ENCODE data around the gene DDX6.
"Not testable (repeated sequence)": the region's sequence is repeated elsewhere in the genome, so short reads cannot be mapped to it uniquely, and the experiment has no call there.

Gene DDX6

DNA sequence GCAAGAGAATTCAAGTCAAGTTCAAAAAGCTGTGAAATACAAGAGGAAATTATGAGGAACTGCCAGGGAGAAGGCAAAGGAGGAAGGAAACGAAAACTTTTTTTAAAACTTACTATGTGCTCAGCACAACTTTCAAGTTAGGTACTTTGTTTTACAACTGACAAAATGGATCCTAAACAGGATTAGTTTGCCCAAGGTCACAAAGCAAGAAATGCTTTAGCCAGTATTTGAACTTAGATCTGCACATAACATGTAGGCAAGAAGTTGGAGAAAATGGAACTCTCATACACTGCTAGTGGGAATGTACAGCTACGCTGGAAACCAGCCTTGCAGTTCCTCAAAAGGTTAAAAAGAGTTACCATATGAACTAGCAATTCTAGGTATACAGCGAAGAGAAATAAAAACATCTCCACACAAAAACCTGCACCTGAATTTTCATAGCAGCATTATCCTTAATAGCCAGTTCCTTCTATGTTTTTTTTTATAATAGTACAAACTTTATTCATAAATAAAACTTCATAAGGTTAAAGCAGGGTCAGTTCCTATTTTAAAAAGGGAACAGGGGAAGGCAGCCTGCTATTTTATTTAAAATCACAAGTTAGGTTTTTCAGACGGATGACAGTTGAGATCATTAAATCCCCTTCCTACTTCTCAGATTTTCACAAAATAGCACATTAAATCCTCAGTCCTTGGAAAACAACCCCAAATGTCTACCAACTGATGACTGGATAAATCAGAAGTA, 19.2 kb downstream of the DDX6 start:
- no peak for DNase-seq

DNA sequence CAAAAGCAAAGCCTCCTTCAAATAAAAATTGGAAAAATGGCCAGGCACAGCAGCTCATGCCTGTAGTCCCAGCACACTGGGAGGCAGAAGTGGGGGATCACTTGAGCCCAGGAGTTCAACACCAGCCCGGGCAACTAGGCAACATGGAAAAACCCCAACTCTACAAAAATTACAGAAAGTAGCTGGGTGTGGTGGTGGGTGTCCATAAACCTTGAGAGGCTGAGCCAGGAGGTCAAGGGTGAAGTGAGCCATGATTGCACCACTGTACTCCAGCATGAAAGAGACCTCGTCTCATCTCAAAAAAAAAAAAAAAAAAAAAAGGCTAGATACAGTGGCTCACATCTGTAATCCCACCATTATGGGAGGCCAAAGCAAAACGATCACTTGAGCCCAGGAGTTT, 22.3 kb downstream of the DDX6 start:
- Histone ChIP-seq H3K23ac (ENCODE audit: low read length) (no peak overlapping the region), H2BK5ac (ENCODE audit: low read length) (no peak overlapping the region), H3K27me3 (ENCODE audit: insufficient read depth, low read length, poor library complexity) (no peaks in the 10 kb centered on the region), H3K18ac (ENCODE audit: low read length) (no peak overlapping the region), H3K79me1 (ENCODE audit: low read length) (peaks cover 3% of the 10 kb centered on the region), H3K4me1 (ENCODE audit: control insufficient read depth, low read depth, low read length) (no peaks in the 10 kb centered on the region), H2BK15ac (replicated peaks; ENCODE audit: low read depth) (no peak overlapping the region), H3K56ac (ENCODE audit: low read length) (no peak overlapping the region), H3K79me2 (ENCODE audit: control insufficient read depth, insufficient read depth, low read length) (peaks cover 45% of the 10 kb centered on the region), H3K9ac (ENCODE audit: low read length) (no peak overlapping the region), H2BK120ac (ENCODE audit: low read depth, low read length) (no peak overlapping the region), H4K5ac (ENCODE audit: low read length) (no peak overlapping the region), H3K4me3 (ENCODE audit: low read length) (no peak overlapping the region), H4K8ac (ENCODE audit: low read depth, low read length) (no peak overlapping the region), H3K4me2 (ENCODE audit: low read length) (no peak overlapping the region), H3K27ac (ENCODE audit: low read depth, low read length) (no peak overlapping the region), H3K36me3 (ENCODE audit: control insufficient read depth, insufficient read depth, low read length) (peaks cover 3% of the 10 kb centered on the region), H2AK5ac (ENCODE audit: low read length) (no peak overlapping the region), H3K4ac (ENCODE audit: low read depth, low read length) (no peak overlapping the region)
- DNase-seq: no peak
- no CpG with 5 or more reads among the region's 3 CpGs for WGBS (ENCODE audit: extremely low coverage, insufficient coverage, low lambda C conversion rate)

More for the DNA sequence above, 19.2 kb downstream of the DDX6 start:
- H3K4me2 ChIP-seq (ENCODE audit: low read length): no peak overlapping the region
- H2BK120ac ChIP-seq (ENCODE audit: low read depth, low read length): no peak overlapping the region
- H2BK5ac ChIP-seq (ENCODE audit: low read length): no peak overlapping the region
- H3K23ac ChIP-seq (ENCODE audit: low read length): no peak overlapping the region
- H2AK5ac ChIP-seq (ENCODE audit: low read length): no peak overlapping the region
- no peak overlapping the region for H3K56ac ChIP-seq (ENCODE audit: low read length)
- peaks cover 68% of the 10 kb centered on the region for H3K79me2 ChIP-seq (ENCODE audit: control insufficient read depth, insufficient read depth, low read length)
- no peaks in the 10 kb centered on the region for H3K4me1 ChIP-seq (ENCODE audit: control insufficient read depth, low read depth, low read length)
- no peak overlapping the region for H2BK15ac ChIP-seq (replicated peaks; ENCODE audit: low read depth)
- no peak overlapping the region for H4K5ac ChIP-seq (ENCODE audit: low read length)
- H3K4me3 ChIP-seq (ENCODE audit: low read length): no peak overlapping the region
- H3K9ac ChIP-seq (ENCODE audit: low read length): no peak overlapping the region
- peaks cover 3% of the 10 kb centered on the region for H3K36me3 ChIP-seq (ENCODE audit: control insufficient read depth, insufficient read depth, low read length)
- no peak overlapping the region for H3K18ac ChIP-seq (ENCODE audit: low read length)
- no peaks in the 10 kb centered on the region for H3K27me3 ChIP-seq (ENCODE audit: insufficient read depth, low read length, poor library complexity)
- WGBS (ENCODE audit: extremely low coverage, insufficient coverage, low lambda C conversion rate): no CpG with 5 or more reads among the region's 4 CpGs
- H3K79me1 ChIP-seq (ENCODE audit: low read length): peaks cover 7% of the 10 kb centered on the region
- no peak overlapping the region for H4K8ac ChIP-seq (ENCODE audit: low read depth, low read length)
- H3K4ac ChIP-seq (ENCODE audit: low read depth, low read length): no peak overlapping the region
- no peak overlapping the region for H3K27ac ChIP-seq (ENCODE audit: low read depth, low read length)

DNA sequence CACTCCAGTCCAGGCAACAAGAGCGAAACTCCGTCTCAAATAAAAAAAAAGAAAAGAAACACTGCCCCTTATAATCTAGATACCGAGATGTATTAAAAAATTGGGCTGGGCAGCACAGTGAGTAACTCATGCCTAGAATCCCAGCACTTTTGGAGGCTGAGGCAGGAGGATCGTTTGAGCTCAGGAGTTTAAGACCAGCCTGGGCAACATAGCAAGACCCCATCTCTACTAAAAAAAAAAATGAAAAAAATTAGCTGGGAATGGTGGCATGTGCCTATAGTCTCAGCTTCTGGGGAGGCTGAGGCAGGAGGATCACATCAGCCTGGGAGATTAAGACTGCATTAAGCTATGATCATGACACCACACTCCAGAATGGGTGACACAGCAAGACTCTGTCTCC, 24.9 kb downstream of the DDX6 start:
- H3K27me3 ChIP-seq (ENCODE audit: insufficient read depth, low read length, poor library complexity): no peaks in the 10 kb centered on the region
- no peak overlapping the region for H3K18ac ChIP-seq (ENCODE audit: low read length)
- H3K36me3 ChIP-seq (ENCODE audit: control insufficient read depth, insufficient read depth, low read length): peaks cover under 1% of the 10 kb centered on the region
- H3K56ac ChIP-seq (ENCODE audit: low read length): no peak overlapping the region
- H2BK120ac ChIP-seq (ENCODE audit: low read depth, low read length): no peak overlapping the region
- H3K23ac ChIP-seq (ENCODE audit: low read length): no peak overlapping the region
- H3K9ac ChIP-seq (ENCODE audit: low read length): no peak overlapping the region
- no peak overlapping the region for H2BK5ac ChIP-seq (ENCODE audit: low read length)
- no peak overlapping the region for H4K8ac ChIP-seq (ENCODE audit: low read depth, low read length)
- no peak overlapping the region for H3K4ac ChIP-seq (ENCODE audit: low read depth, low read length)
- no peak overlapping the region for H3K4me2 ChIP-seq (ENCODE audit: low read length)
- H3K4me1 ChIP-seq (ENCODE audit: control insufficient read depth, low read depth, low read length): no peaks in the 10 kb centered on the region
- no peak overlapping the region for H2BK15ac ChIP-seq (replicated peaks; ENCODE audit: low read depth)
- H2AK5ac ChIP-seq (ENCODE audit: low read length): no peak overlapping the region
- no peak overlapping the region for H3K4me3 ChIP-seq (ENCODE audit: low read length)
- H3K79me2 ChIP-seq (ENCODE audit: control insufficient read depth, insufficient read depth, low read length): peaks cover 22% of the 10 kb centered on the region
- H4K5ac ChIP-seq (ENCODE audit: low read length): no peak overlapping the region
- WGBS (ENCODE audit: extremely low coverage, insufficient coverage, low lambda C conversion rate): no CpG with 5 or more reads among the region's 4 CpGs
- no peak overlapping the region for H3K27ac ChIP-seq (ENCODE audit: low read depth, low read length)
- peaks cover 1% of the 10 kb centered on the region for H3K79me1 ChIP-seq (ENCODE audit: low read length)
- DNase-seq: no peak

DNA sequence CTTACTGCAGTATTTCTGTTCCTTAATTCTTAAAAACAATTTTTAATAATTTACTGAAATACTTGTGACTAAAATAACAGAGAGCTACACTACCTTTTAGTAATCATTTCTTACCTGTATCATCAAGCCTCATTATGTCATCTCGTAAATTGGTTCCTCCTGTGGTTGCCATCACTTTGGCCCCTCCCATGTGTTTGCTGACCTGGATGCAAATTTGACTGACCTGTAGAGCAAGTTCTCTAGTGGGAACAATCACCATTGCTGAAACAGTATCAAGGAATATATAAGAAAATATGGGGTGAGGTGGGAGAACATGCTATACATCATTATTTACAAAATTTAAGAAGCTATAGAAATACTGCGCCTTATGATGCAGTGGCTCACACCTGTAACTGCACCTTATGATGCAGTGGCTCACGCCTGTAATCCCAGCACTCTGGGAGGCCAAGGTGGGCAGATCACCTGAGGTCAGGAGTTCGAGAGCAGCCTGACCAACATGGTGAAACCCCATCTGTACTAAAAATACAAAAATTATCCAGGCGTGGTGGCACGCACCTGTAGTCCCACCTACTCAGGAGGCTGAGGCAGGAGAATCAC, 25.8 kb downstream of the DDX6 start:
- not testable (repeated sequence) for H3K4me2 ChIP-seq (ENCODE audit: low read length); DNase-seq; H3K18ac ChIP-seq (ENCODE audit: low read length); H3K9ac ChIP-seq (ENCODE audit: low read length); H3K23ac ChIP-seq (ENCODE audit: low read length); H3K4me1 ChIP-seq (ENCODE audit: control insufficient read depth, low read depth, low read length); H2AK5ac ChIP-seq (ENCODE audit: low read length); H3K4ac ChIP-seq (ENCODE audit: low read depth, low read length); H3K36me3 ChIP-seq (ENCODE audit: control insufficient read depth, insufficient read depth, low read length); H2BK120ac ChIP-seq (ENCODE audit: low read depth, low read length); H2BK5ac ChIP-seq (ENCODE audit: low read length); H3K79me1 ChIP-seq (ENCODE audit: low read length); H3K27ac ChIP-seq (ENCODE audit: low read depth, low read length); H3K56ac ChIP-seq (ENCODE audit: low read length); H2BK15ac ChIP-seq (replicated peaks; ENCODE audit: low read depth); H4K8ac ChIP-seq (ENCODE audit: low read depth, low read length); H3K27me3 ChIP-seq (ENCODE audit: insufficient read depth, low read length, poor library complexity); H4K5ac ChIP-seq (ENCODE audit: low read length); H3K4me3 ChIP-seq (ENCODE audit: low read length)
- WGBS (ENCODE audit: extremely low coverage, insufficient coverage, low lambda C conversion rate): no CpG with 5 or more reads among the region's 6 CpGs
- peaks cover 14% of the 10 kb centered on the region for H3K79me2 ChIP-seq (ENCODE audit: control insufficient read depth, insufficient read depth, low read length)

DNA sequence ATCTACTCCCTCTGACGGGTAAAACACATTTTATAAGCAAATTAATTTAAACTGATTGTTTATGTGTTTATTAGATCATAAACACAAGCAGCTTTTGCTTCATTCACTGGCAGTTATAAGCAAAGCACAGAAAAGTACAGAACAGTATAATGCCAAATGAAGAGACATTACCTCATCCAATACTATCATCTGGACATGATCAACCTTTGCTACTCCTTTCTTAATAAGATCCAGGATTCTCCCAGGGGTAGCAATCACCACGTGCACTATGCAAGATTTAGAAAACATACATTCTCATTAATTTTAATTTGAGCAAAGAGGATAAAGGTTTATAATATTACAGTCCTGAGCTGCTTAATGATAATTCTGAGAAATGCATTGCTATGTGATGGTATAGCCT, 27.9 kb downstream of the DDX6 start:
- no CpG with 5 or more reads among the region's 2 CpGs for WGBS (ENCODE audit: extremely low coverage, insufficient coverage, low lambda C conversion rate)
- Histone ChIP-seq H3K4me1 (ENCODE audit: control insufficient read depth, low read depth, low read length) (no peaks in the 10 kb centered on the region), H3K56ac (ENCODE audit: low read length) (no peak overlapping the region), H2BK120ac (ENCODE audit: low read depth, low read length) (no peak overlapping the region), H4K5ac (ENCODE audit: low read length) (no peak overlapping the region), H4K8ac (ENCODE audit: low read depth, low read length) (no peak overlapping the region), H3K4me2 (ENCODE audit: low read length) (no peak overlapping the region), H2BK15ac (replicated peaks; ENCODE audit: low read depth) (no peak overlapping the region), H3K36me3 (ENCODE audit: control insufficient read depth, insufficient read depth, low read length) (peaks cover 2% of the 10 kb centered on the region), H3K27ac (ENCODE audit: low read depth, low read length) (no peak overlapping the region), H2AK5ac (ENCODE audit: low read length) (no peak overlapping the region), H3K18ac (ENCODE audit: low read length) (no peak overlapping the region), H3K9ac (ENCODE audit: low read length) (no peak overlapping the region), H3K79me1 (ENCODE audit: low read length) (no peaks in the 10 kb centered on the region), H3K79me2 (ENCODE audit: control insufficient read depth, insufficient read depth, low read length) (peaks cover under 1% of the 10 kb centered on the region), H3K27me3 (ENCODE audit: insufficient read depth, low read length, poor library complexity) (no peaks in the 10 kb centered on the region), H3K4ac (ENCODE audit: low read depth, low read length) (no peak overlapping the region), H2BK5ac (ENCODE audit: low read length) (no peak overlapping the region), H3K23ac (ENCODE audit: low read length) (no peak overlapping the region), H3K4me3 (ENCODE audit: low read length) (no peak overlapping the region)
- no peak for DNase-seq
